8988T (cell line): Measurements from ENCODE around the gene KCTD2.
"Not testable (repeated sequence)": the region's sequence is repeated elsewhere in the genome, so short reads cannot be mapped to it uniquely, and the experiment has no call there.

Experiments
- DNase-seq: peaks from one replicate; pipeline ENCODE4 v3.0.0; 2011

KCTD2 gene, protein sequence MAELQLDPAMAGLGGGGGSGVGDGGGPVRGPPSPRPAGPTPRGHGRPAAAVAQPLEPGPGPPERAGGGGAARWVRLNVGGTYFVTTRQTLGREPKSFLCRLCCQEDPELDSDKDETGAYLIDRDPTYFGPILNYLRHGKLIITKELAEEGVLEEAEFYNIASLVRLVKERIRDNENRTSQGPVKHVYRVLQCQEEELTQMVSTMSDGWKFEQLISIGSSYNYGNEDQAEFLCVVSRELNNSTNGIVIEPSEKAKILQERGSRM

GRCh38 chr17:75046407-75047289 lies at the start of gene KCTD2, which contains the start of gene ATP5PD:
Gene KCTD2, plus strand, starts transcription at chr17:75047225. Its CDS starts 26 bp downstream, at chr17:75047251.
Gene ATP5PD, minus strand, starts transcription at chr17:75046969. Its CDS starts 4,319 bp downstream, at chr17:75042650.
- DNase-seq: peak; percentile 65

DNA sequence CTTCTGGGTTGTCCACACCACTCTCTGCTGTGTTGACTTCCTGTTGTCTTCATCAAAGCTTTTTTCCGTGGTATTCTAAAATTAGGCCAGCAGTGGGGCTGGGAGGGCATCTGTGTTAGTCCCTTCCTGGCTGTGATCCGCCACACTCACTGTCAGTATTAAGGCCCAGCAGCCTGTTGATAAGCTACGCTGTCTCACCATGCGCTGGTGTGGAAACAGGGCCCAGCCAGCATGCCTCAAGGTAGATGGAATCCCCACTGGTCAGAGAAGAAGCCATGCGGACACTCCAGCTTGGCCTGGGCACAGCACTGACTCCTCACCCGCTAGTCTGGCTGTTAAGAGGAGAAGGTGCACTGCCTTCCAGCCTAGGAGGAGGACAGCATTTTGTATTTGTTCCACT lies 48.2 kb upstream of the KCTD2 start:
- no peak for DNase-seq

DNA sequence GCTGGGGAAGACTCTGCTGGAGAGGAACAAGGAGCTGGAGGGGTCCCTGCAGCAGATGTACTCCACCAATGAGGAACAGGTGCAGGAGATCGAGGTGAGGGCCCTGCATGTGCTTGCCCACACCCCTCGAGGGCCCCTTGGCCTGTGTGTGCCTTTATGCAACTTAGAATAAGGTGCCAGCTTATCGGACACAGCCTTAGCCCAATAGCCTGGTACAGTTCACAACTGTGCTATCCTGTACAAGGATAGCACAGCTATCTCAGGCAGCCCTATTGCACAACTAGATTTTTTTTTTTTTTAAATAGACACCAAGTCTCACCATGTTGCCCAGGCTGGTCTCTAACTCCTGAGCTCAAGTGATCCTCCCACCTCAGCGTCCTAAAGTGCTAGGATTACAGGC lies 47.5 kb upstream of the KCTD2 start:
- no peak for DNase-seq

- no peak for DNase-seq
Observed at GRCh38 chr17:75001915-75002843, 44.8 kb upstream of the KCTD2 start.

- no peak for DNase-seq
Observed at GRCh38 chr17:75003070-75003956, 43.7 kb upstream of the KCTD2 start.

DNA sequence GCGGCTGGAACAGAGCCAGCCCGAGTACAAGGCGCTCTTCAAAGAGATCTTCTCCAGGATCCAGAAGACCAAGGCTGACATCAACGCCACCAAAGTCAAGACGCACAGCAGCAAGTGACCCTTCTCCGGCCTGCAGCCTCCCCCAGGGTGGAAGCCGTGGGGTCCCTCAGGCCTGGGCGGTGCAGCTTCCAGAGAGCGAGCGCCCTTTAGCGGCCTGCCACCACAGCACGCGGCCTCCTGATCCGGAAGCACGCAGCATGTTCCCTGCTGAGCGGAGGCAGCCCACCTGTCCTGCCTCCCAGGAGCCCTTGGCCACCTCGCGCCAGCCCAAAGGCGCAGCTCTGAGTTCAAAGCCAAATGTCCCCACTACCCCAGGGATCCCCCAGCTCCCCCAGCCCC lies 43.1 kb upstream of the KCTD2 start:
- DNase-seq: no peak

DNA sequence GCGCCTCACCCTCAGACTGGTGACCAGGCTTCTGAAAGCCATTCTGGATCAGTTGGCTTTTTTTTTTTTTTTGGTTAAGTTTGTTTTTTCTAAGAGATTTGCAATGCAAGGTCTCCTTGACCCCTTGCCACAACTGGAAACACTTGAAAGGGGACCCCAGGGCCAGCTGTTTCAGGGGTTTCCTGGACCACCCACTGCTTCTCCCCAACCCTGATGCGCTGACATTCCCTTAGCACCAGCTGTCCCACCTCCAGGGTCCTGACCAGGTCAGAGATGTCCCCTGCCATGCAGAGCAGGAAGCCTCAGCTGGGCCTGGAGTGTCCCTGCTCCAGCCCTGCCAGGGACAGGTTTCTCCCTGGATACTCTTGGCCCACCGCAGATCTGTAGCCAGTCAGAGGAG lies 42.7 kb upstream of the KCTD2 start:
- DNase-seq: no peak

DNA sequence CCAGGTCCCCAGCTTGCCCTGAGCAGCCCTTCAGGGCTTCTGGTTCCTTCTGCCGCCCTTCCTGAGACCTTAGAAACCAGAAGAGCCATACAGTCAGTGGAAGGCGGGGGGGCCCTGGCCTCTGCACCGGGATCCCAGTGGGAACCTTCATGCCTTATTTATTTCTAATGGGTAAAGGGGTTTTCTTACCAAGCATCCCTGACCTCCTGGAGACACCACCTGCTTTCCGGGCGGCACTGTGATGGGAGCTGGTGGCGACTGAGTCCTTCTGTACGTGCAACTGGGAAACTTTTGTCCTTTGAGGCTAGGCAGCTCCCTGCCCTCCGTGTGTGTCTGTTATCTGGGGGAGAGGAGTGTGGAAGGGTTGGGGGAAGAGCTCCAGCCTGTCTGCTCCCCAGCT lies 41.7 kb upstream of the KCTD2 start:
- no peak for DNase-seq

GRCh38 chr17:75006084-75006483 lies 40.9 kb upstream of the KCTD2 start:
- not testable (repeated sequence) for DNase-seq

DNA sequence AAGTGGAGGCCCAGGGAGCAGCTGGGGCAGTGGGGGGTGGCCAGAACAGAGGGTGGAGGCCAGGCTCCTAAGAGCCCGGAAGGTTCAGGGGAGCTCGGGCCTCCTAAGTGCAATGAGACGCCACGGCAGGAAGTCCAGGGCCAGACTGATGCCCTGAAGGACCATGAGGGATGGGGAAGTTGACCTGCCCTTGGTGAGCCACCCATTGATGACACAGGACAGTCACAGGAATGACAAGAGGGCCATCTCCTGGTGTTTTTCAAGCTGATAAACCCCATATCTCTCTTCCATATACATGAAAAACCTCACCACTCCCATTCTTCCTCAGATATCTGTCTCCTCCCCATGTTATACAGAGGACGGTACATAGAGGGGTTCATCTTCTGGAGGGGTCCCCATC lies 40.4 kb upstream of the KCTD2 start:
- DNase-seq: no peak

DNA sequence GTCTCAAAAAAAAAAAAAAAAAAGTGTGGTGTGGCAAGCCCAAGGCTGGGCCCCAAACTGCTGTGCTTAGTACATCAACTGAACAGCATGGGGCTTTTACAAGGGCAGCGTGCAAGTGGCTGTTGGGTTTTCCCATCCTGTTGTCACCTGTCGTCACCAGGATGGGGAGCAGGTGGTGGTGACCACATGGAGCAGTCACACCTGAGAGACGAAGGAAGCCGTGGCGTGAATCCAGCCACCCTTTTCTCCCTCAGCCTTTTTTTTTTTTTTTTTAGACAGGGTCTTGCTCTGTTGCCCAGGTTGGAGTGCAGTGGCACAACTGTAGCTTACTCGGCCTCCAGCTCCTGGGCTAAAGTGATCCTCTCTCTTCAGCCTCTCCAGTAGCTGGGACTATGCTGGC lies 38.7 kb upstream of the KCTD2 start:
- DNase-seq: no peak

DNA sequence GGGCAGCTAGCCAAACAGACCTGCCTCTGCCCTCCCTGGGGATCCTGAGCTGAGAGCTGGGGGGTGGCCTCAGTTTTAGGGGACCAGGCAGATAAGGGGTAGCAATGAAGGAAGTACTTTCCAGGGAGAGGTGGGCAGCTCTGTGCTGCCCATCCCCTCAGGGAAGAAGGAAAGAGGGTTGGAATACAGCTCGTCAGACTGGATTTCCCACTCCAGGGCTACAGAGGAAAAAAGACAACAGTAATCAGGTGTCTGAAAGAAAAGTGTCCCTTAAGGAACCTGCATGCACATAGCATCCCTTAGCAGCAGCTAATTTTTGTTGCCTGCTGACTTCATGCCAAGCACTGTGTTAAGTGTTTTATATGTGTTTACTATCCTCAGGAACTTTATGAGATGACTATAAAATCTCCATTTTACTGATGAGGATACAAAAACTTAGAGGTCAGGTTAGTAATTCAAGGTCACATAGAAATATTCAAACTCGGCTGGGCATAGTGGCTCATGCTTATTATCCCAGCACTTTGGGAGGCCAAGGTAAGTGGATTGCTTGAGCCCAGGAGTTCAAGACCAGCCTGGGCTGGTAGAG lies 37.8 kb upstream of the KCTD2 start:
- DNase-seq: no peak

GRCh38 chr17:75010683-75011400 lies 36.2 kb upstream of the KCTD2 start:
- DNase-seq: no peak

DNA sequence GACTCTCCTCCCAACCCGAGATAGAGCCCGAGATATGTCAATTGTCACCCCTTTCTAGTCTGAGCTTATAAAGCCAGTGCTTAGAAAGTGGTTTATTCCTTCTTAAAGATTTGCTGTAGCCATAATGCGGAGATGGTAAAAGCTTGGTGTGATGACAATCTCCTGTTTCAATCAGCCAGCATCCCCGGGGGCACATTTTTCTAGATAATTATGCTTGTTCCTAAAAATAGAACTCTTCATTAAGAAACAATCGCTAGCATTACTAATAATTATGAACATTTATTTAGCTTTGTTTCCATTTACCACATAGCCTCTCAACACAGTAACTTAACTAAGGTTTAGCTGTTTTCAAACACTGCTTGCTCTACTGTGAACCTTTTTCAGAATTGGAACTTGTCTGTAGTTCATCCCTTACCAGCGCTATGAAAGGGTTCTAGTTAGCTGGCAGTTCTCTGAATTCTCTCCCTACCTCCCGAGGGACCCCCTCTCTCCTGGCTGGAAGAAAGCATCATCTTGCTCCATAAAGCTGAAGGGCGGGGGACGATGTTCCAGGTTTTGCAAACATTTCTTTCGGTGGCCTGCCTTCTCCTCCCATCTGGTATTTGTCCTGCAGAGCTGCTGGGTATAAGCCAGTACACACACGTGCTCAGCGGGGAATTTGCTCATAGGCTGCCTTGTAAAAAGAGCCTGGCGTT lies 35.5 kb upstream of the KCTD2 start:
- no peak for DNase-seq

GRCh38 chr17:75012096-75012345 lies 35.0 kb upstream of the KCTD2 start:
- DNase-seq: no peak

DNA sequence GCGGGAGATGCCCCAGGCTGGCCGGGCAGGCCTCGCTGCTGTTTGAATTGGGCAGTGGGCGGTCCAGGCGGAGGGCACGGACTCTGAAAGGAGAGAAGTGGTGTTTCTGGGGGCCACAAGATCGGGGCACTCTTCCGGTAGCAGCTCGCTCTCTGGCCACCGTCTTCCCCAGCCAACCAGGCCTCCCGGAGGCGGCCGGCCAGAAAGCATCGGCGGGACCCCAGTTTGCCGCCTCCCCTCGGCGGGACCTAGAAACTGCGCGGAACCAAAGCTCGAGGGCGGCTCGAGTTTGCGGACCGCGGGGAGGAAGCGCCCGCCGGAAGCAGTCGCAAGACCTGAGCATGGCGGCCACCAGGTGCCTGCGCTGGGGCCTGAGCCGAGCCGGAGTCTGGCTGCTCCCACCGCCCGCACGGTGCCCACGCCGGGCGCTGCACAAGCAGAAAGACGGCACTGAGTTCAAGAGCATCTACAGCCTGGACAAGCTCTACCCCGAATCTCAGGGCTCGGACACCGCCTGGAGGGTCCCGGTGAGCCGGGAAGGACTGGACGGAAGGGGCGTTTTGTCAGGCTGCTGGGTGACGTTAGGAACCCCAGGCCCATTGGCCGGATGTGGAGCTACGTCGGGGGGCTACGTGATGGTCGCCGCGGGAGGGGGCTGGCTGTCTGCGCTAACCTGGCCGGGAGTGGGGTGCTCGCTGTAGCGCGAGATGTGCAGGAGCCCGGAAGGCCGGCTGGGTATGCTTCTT lies 34.5 kb upstream of the KCTD2 start, which contains the start of gene MRPL58:
Gene MRPL58 (plus strand): TSS at position 325 of the 746 bp plus-strand sequence. CDS start 17 bp downstream, at position 342.
- peak; percentile 67 for DNase-seq

DNA sequence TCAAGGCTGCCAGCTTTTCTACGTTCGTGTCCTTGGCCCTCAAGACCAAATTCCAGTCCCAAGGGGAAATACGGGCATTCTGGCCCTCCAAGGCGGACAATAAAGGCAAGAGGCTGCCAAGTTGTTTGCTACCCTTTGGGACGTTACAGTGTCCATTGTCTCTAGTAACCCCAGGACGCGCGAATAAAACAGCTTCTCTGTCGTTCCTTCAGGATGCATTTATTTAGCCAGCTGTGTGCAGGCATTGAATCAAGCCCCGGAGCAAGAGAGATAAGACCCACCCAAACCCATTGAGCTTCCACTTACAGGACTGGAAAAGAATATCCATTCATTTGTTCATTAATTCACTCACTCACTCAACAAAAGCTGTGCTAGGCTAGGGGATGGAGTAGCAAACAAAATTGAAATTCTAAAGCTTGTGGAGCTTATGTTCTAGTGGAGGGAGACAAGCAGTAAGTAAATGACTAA lies 33.9 kb upstream of the KCTD2 start:
- no peak for DNase-seq

- DNase-seq: no peak
Observed at GRCh38 chr17:75019146-75019545, 27.9 kb upstream of the KCTD2 start.

DNA sequence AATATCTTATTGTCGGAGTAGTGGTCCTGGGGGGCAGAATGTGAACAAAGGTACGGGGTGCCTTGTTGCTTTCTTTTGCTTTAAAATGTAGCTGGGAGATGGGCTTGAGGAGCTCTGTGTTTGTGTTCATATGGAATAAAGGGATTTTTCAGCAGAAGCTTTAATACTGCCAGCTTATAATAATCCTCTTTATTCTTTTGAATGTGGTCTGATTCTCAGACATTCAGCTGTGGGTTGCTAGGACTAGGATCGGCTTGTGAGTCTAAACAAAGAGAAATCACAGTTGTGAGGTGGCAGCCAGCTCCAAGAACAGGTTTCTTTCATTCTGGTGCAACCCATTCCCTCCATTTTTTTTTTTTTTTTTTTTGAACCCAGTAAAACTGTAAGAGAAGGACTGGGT lies 27.3 kb upstream of the KCTD2 start:
- no peak for DNase-seq
